Measurements from ENCODE around the gene ZDHHC9. TPM values are rescaled to one million over a fixed set of nuclear protein-coding genes. Genes with fewer than 3 reads are reported as not detected.
A peak's percentile ranks its signal among the peaks of the same experiment; 100 is the strongest.

ZDHHC9 gene
- total RNA-seq, 1 experiment from 2014 or later: 17.4 TPM

- DNase-seq (ENCODE audit: low read depth): no peak
Measured at GRCh38 chrX:129763666-129764065, 80.0 kb downstream of the ZDHHC9 start.

- no peak for DNase-seq (ENCODE audit: low read depth)
Measured at GRCh38 chrX:129762448-129762847, 81.2 kb downstream of the ZDHHC9 start.

GRCh38 chrX:129761596-129761995 is 82.1 kb downstream of the ZDHHC9 start:
- no peak for DNase-seq (ENCODE audit: low read depth)

- DNase-seq (ENCODE audit: low read depth): no peak
Measured at GRCh38 chrX:129760981-129761380, 82.7 kb downstream of the ZDHHC9 start.

- no peak for DNase-seq (ENCODE audit: low read depth)
Measured at GRCh38 chrX:129760155-129760554, 83.5 kb downstream of the ZDHHC9 start.

- peak; percentile 84 for DNase-seq (ENCODE audit: low read depth)
Measured at GRCh38 chrX:129759576-129760061, 84.1 kb downstream of the ZDHHC9 start.

- DNase-seq (ENCODE audit: low read depth): no peak
Measured at GRCh38 chrX:129755779-129756650, 87.7 kb downstream of the ZDHHC9 start.

- DNase-seq (ENCODE audit: low read depth): no peak
Measured at GRCh38 chrX:129754056-129755024, 89.3 kb downstream of the ZDHHC9 start.

Other genes starting within 250 kb of the ZDHHC9 start
- gene APLN, start 188.9 kb downstream of the ZDHHC9 start, total RNA-seq (2014; rRNA removed; shearing (Covaris generic)): 0.98 and 1.2 TPM in 2 replicates
- gene XPNPEP2, start 104.9 kb downstream of the ZDHHC9 start, total RNA-seq (2014; rRNA removed; shearing (Covaris generic)): not detected in 2 replicates
- gene SASH3, start 63.9 kb downstream of the ZDHHC9 start, total RNA-seq (2014; rRNA removed; shearing (Covaris generic)): not detected in 2 replicates
- gene UTP14A, start 62.3 kb upstream of the ZDHHC9 start, total RNA-seq (2014; rRNA removed; shearing (Covaris generic)): 16.5 and 17.0 TPM in 2 replicates
- 0.49 and 0.96 TPM in 2 replicates for gene BCORL1, start 138.7 kb upstream of the ZDHHC9 start, total RNA-seq (2014; rRNA removed; shearing (Covaris generic))

All from RPMI7951 (cell line).